Keratinocyte (primary cell): ENCODE measurements around the gene RNASE8.

Experiments used
- EZH2 ChIP-seq: IDR thresholded peaks from one replicate; pipeline ENCODE4 v1.6.1; 2012; ENCODE audit warnings: inconsistent platforms, mild to moderate bottlenecking, low read length, moderate library complexity
- TF ChIP-seq, protein P1 (sequence below), 3 experiments: IDR thresholded peaks in 1 of 3; conservative IDR thresholded peaks in 1 of 3; optimal IDR thresholded peaks in 1 of 3; 2 replicates in 2 of 3; 3 replicates in 1 of 3; pipeline versions ENCODE3 to v1.5.1; 2011; ENCODE audit warnings: low read length in 3 of 3, mild to moderate bottlenecking in 3 of 3, moderate library complexity in 2 of 3, control low read depth in 1 of 3, inconsistent platforms in 1 of 3; ENCODE audit not compliant: insufficient read depth in 2 of 3; ENCODE audit errors: extremely low read depth in 1 of 3

DNA sequence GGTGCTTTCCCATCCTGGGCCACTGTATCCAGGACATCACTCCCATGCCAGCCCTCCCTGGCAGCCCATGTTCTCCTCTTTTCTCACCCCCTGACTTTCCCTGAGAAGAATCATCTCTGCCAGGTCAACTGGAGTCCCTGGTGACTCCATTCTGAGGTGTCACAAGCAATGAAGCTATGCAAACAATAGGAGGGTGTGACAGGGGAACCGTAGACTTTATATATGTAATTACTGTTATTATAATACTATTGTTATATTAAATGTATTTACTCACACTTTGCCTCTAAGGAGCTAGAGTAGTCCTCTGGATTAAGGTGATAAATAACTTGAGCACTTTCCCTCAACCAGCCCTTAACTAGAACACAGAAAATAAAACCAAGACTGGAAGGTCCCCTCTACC lies 31.6 kb downstream of the RNASE8 start:
- TF ChIP-seq, protein P1, sequence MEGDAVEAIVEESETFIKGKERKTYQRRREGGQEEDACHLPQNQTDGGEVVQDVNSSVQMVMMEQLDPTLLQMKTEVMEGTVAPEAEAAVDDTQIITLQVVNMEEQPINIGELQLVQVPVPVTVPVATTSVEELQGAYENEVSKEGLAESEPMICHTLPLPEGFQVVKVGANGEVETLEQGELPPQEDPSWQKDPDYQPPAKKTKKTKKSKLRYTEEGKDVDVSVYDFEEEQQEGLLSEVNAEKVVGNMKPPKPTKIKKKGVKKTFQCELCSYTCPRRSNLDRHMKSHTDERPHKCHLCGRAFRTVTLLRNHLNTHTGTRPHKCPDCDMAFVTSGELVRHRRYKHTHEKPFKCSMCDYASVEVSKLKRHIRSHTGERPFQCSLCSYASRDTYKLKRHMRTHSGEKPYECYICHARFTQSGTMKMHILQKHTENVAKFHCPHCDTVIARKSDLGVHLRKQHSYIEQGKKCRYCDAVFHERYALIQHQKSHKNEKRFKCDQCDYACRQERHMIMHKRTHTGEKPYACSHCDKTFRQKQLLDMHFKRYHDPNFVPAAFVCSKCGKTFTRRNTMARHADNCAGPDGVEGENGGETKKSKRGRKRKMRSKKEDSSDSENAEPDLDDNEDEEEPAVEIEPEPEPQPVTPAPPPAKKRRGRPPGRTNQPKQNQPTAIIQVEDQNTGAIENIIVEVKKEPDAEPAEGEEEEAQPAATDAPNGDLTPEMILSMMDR (optimal IDR thresholded peaks at IDR 0.05 in 1 of 3, IDR thresholded peaks at IDR 0.05 in 1 of 3, conservative IDR thresholded peaks at IDR 0.05 in 1 of 3; ENCODE audit: extremely low read depth in 1 of 3, insufficient read depth in 2 of 3, low read length in 3 of 3): no peak
- no peak for TF ChIP-seq EZH2
